Lower lobe of right lung (tissue), 2 donors: ENCODE results near the gene NDRG2. TPM values are rescaled to one million over a fixed set of nuclear protein-coding genes. Genes with fewer than 3 reads are reported as not detected.

ENCODE experiments used
- ATAC-seq, 2 donors: fragments of 200-7000 bp; cut with Tn5 transposase; one replicate each; pipeline ENCODE4 v1.9.1; 2020 to 2022; ENCODE audit warnings: mild to moderate bottlenecking in 2 of 2, moderate library complexity in 2 of 2
- DNase-seq: peaks from one replicate; pipeline ENCODE4 v3.0.0-alpha.2; 2020
- H3K27ac ChIP-seq: fragments of 200-600 bp; one replicate; pipeline ENCODE4 v1.8.0; 2022
- H3K27me3 ChIP-seq: fragments of 200-600 bp; one replicate; pipeline ENCODE4 v1.8.0; 2022; ENCODE audit warnings: low read depth
- H3K36me3 ChIP-seq: fragments of 200-600 bp; one replicate; pipeline ENCODE4 v1.8.0; 2022; ENCODE audit warnings: mild to moderate bottlenecking
- H3K4me1 ChIP-seq: fragments of 200-600 bp; one replicate; pipeline ENCODE4 v1.8.0; 2022
- H3K4me3 ChIP-seq: fragments of 200-600 bp; one replicate; pipeline ENCODE4 v1.8.0; 2022; ENCODE audit warnings: mild to moderate bottlenecking
- H3K9me3 ChIP-seq: fragments of 200-600 bp; one replicate; pipeline ENCODE4 v1.8.0; 2022
- intact Hi-C: fragments of 100-400 bp; cut with DNase I; formaldehyde crosslinking; loops from one replicate; pipeline ENCODE4 v1.11.0; 2022
- total RNA-seq: library from RNA; stranded (reverse); fragmentation: NEBNext Ultra II Directional; extraction: Animal tissue kit (Norgen Biotek cat#: 25700); gene quantifications from one replicate; pipeline ENCODE4 v1.2.1, GENCODE V29; 2021
- TF ChIP-seq, protein P1 (sequence below): fragments of 200-600 bp; IDR thresholded peaks from one replicate; pipeline ENCODE4 v1.8.0; 2022; ENCODE audit warnings: antibody characterized with exemption, mild to moderate bottlenecking
- donor health status: DM: no; HTN: yes; CAD: no; lungs with severe emphysema.

The NDRG2 gene
- total RNA-seq, 1 donor from 2014 or later: 92.7 TPM

DNA sequence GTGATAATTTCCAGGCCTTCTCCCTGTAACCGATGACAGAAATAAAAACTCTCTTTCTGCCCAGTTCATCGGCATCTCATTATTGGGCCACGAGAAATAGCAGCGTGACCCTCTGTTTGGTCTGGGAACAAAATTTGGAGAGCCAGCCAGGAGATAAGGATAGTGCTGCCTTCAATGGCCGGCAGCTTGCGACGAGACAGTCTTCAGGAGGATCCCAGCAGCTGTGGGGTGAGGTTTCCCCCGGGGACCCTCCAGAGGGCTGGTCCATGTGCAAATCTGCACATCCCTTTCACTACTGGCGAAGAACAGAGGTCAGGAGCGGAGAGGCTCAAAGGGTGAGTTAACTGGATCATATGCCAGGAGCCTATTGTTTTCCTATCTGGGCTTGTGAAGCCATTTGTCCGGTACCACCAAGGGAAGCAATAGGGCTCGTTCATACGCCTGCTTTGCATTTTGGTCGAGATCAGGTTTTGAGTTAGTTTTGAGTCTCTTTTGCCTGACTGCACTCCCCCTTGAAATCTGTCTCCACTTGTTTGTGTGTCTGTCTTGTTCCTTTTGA, 21.0 kb downstream of the NDRG2 start:
- H3K4me1 ChIP-seq: no peaks in the 10 kb centered on the region
- intact Hi-C loops: no loop called here
- ATAC-seq (no peak), DNase-seq (no peak)
- H3K4me3 ChIP-seq: no peak overlapping the region
- TF ChIP-seq, protein P1, sequence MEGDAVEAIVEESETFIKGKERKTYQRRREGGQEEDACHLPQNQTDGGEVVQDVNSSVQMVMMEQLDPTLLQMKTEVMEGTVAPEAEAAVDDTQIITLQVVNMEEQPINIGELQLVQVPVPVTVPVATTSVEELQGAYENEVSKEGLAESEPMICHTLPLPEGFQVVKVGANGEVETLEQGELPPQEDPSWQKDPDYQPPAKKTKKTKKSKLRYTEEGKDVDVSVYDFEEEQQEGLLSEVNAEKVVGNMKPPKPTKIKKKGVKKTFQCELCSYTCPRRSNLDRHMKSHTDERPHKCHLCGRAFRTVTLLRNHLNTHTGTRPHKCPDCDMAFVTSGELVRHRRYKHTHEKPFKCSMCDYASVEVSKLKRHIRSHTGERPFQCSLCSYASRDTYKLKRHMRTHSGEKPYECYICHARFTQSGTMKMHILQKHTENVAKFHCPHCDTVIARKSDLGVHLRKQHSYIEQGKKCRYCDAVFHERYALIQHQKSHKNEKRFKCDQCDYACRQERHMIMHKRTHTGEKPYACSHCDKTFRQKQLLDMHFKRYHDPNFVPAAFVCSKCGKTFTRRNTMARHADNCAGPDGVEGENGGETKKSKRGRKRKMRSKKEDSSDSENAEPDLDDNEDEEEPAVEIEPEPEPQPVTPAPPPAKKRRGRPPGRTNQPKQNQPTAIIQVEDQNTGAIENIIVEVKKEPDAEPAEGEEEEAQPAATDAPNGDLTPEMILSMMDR: no peak
- H3K9me3 ChIP-seq: no peaks in the 10 kb centered on the region
- H3K27ac ChIP-seq: no peak overlapping the region
- H3K36me3 ChIP-seq: no peaks in the 10 kb centered on the region
- no peaks in the 10 kb centered on the region for H3K27me3 ChIP-seq

DNA sequence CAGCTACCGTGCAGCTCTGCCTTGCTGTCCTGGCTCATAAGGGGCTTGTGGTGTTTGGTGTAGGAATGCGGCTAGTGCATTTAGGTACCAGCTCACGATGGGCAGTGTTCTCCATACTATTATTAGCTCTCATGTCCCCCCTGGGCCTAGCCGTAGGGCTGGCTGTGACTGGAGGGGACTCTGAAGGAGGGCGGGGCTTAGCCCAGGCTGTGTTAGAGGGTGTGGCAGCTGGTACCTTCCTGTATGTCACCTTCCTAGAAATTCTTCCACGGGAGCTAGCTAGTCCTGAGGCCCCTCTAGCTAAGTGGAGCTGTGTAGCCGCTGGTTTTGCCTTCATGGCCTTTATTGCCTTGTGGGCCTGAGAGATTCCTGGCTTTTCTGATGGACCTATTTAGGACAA, 23.6 kb downstream of the NDRG2 start:
- intact Hi-C loops: no loop called here
- H3K27ac ChIP-seq: no peak overlapping the region
- H3K9me3 ChIP-seq: no peaks in the 10 kb centered on the region
- DNase-seq (no peak), ATAC-seq (no peak)
- TF ChIP-seq, protein P1: no peak
- no peaks in the 10 kb centered on the region for H3K4me1 ChIP-seq
- peaks cover 15% of the 10 kb centered on the region for H3K36me3 ChIP-seq
- no peaks in the 10 kb centered on the region for H3K27me3 ChIP-seq
- H3K4me3 ChIP-seq: no peak overlapping the region

DNA sequence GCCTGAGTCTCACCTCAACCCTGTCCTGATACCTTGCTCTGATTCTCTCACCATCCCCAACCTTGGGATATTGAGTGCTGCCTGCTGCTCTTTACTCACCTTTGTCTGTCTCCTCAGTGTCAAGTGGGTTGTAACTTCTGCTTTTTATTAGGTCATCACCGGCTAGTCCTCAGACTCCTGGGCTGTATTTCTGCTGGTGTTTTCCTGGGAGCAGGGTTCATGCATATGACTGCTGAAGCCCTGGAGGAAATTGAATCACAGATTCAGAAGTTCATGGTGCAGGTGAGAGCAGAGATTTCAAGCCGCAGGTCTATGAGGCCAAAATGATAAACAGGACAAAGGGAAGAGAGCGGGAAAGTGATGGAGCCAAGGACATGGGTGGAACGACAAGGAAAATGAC, 25.3 kb downstream of the NDRG2 start:
- Histone ChIP-seq H3K4me1 (no peaks in the 10 kb centered on the region), H3K27me3 (no peaks in the 10 kb centered on the region), H3K36me3 (peaks cover 31% of the 10 kb centered on the region), H3K4me3 (no peak overlapping the region), H3K27ac (no peak overlapping the region), H3K9me3 (no peaks in the 10 kb centered on the region)
- DNase-seq: no peak
- TF ChIP-seq, protein P1: no peak
- intact Hi-C loops: no loop called here
- ATAC-seq: no peak

DNA sequence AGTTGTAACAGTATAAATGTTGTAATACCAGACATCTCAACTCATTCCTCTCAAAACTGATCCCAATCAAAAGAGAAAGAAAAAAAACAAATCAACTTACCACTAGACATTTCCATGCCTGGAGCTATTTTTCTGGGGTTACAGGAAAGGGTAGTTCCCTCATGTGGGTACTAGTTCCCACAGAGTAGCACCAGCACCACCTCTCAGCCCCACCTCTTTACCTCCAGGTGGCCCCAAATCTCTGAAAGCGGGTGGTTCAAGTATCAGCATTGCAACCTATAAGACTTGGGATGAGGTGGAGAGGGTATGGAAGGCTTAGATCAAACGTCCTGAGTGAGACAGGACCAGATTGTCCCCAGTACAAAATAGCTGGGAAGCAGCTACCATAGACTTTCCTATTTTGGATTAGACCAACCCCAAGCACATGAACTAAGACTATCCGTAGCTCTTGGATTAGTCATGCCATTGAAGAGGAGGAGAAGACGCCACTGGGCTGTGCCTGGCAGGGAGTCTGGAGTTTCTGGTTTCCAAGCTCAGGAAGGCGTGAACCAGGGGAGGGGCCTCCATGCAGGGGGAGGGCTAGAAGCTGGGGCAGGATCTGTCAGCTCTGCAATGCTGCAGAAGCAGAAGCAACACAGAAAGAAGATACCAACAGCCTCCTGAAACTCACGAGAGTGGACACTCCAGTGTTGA, 26.0 kb downstream of the NDRG2 start, which contains the start of gene SLC39A2:
Gene SLC39A2 (plus strand): TSS at position 620 of the 693 bp plus-strand sequence. CDS start 154 bp downstream, outside the sequence.
- no peak for DNase-seq
- no peaks in the 10 kb centered on the region for H3K4me1 ChIP-seq
- no peak within 1 kb of the TSS for H3K27ac ChIP-seq
- no peaks in the 10 kb centered on the region for H3K9me3 ChIP-seq
- intact Hi-C loops: no loop called here
- H3K27me3 ChIP-seq: no peaks in the 10 kb centered on the region
- TF ChIP-seq, protein P1: no peak
- H3K4me3 ChIP-seq: no peak within 1 kb of the TSS
- ATAC-seq: peak; percentile 54 to 65
- peaks cover 39% of the 10 kb centered on the region for H3K36me3 ChIP-seq

DNA sequence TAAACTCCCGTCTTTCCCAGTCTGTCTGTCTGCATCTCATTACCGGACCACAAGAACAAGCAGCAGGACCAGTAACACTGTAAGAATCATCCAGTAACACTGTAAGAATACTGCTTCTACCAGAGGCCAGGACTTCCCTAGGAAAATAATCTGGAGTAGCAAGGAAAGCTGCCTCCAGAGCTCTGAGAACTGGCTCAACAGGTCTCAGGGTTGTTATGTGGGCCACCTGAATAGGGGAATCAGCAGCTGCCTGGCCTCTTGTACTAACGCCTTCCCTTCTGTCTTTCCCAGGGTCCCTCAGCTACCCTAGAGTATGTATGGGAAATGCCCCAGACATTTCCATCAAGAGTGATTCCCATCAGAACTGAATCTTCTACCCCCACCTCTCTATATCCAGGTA, 26.7 kb downstream of the NDRG2 start:
- ATAC-seq: no peak
- Histone ChIP-seq H3K27me3 (no peaks in the 10 kb centered on the region), H3K27ac (no peak overlapping the region), H3K9me3 (no peaks in the 10 kb centered on the region), H3K36me3 (peaks cover 46% of the 10 kb centered on the region), H3K4me1 (no peaks in the 10 kb centered on the region), H3K4me3 (no peak overlapping the region)
- TF ChIP-seq, protein P1: no peak
- intact Hi-C loops: no loop called here
- no peak for DNase-seq
